HepG2 (cell line): ENCODE measurements around the gene ASXL1. TPM values are rescaled to one million over a fixed set of nuclear protein-coding genes. Genes with fewer than 3 reads are reported as not detected.

Experiments
- AKNA ChIP-seq: sonication (generic); formaldehyde crosslinking; IDR thresholded peaks from 2 replicates; pipeline ENCODE4 v1.4.0; 2020; ENCODE audit warnings: missing genetic modification reagents, borderline replicate concordance
- DR1 ChIP-seq: sonication (generic); formaldehyde crosslinking; IDR thresholded peaks from 2 replicates; pipeline ENCODE4 v1.8.0; 2021; ENCODE audit warnings: mild to moderate bottlenecking, missing genetic modification reagents, inconsistent platforms
- HIC2 ChIP-seq: sonication (generic); formaldehyde crosslinking; IDR thresholded peaks from 2 replicates; pipeline ENCODE4 v1.9.0; 2022; ENCODE audit warnings: low read depth, missing genetic modification reagents
- KLF11 ChIP-seq: IDR thresholded peaks from 2 replicates; pipeline ENCODE4 v1.6.1; 2016; ENCODE audit warnings: missing compliant biosample characterization
- RORA ChIP-seq: sonication (generic); formaldehyde crosslinking; IDR thresholded peaks from 2 replicates; pipeline ENCODE4 v1.5.0; 2020; ENCODE audit warnings: mild to moderate bottlenecking, missing genetic modification reagents, moderate library complexity
- SIN3B ChIP-seq: fragments of 150-350 bp; IDR thresholded peaks from 2 replicates; pipeline ENCODE4 v1.6.1; 2014; ENCODE audit warnings: low read length
- ZBED4 ChIP-seq: sonication (generic); formaldehyde crosslinking; IDR thresholded peaks from 2 replicates; pipeline ENCODE4 v1.4.0; 2020; ENCODE audit warnings: missing genetic modification reagents, borderline replicate concordance
- ZFP36 ChIP-seq: fragments of 150-350 bp; IDR thresholded peaks from 2 replicates; pipeline ENCODE4 v1.6.1; 2018; ENCODE audit warnings: borderline replicate concordance, low read length, low read depth; ENCODE audit not compliant: partially characterized antibody
- ZNF225 ChIP-seq: sonication (generic); formaldehyde crosslinking; IDR thresholded peaks from 2 replicates; pipeline ENCODE4 v1.4.0; 2020; ENCODE audit warnings: mild to moderate bottlenecking, missing genetic modification reagents
- ZNF616 ChIP-seq: sonication (generic); formaldehyde crosslinking; IDR thresholded peaks from 2 replicates; pipeline ENCODE4 v1.5.0; 2020; ENCODE audit warnings: low read depth, mild to moderate bottlenecking, missing genetic modification reagents
- ZNF790 ChIP-seq: sonication (generic); formaldehyde crosslinking; IDR thresholded peaks from 2 replicates; pipeline ENCODE4 v1.8.0; 2022; ENCODE audit warnings: missing genetic modification reagents, mild to moderate bottlenecking, borderline replicate concordance
- ZSCAN9 ChIP-seq: IDR thresholded peaks from 2 replicates; pipeline ENCODE4 v1.6.1; 2016; ENCODE audit warnings: borderline replicate concordance
- polyA plus RNA-seq, 8 experiments: library from polyadenylated mRNA; depleted of rRNA in 3 of 8; stranded (reverse) in 7 of 8; unstranded in 1 of 8; fragments of >200 nt; fragmentation: Illumina TruSeq in 4 of 8; extraction: Trizol in 4 of 8; gene quantifications; 2 replicates each; pipeline versions ENCODE4 v1.2.1 to v1.2.3, GENCODE V29; 2011 to 2016; ENCODE audit warnings: low read depth in 4 of 8, missing spikeins in 1 of 8, mixed read lengths in 1 of 8; ENCODE audit not compliant: insufficient read depth in 1 of 8
- total RNA-seq, 5 experiments: library from RNA; depleted of rRNA; stranded (reverse); fragments of >200 nt; fragmentation: Illumina TruSeq; extraction: Trizol; gene quantifications; 2 replicates each; pipeline ENCODE4 v1.2.3, GENCODE V29; 2016; ENCODE audit warnings: low read depth in 1 of 5

ASXL1 gene
- total and polyA plus RNA-seq, 2 of the 13 experiments (the other 11 are each of a cell fraction or from before 2014, with no cell fraction given), result 62.1 to 74.8 TPM

- TF ChIP-seq ZNF616 (CRISPR knock-in tag) (no peak), ZSCAN9 (peak; percentile 79; the same call in 1 of the 2 replicates), ZBED4 (CRISPR knock-in tag) (peak; percentile 59; the same call in 1 of the 2 replicates), AKNA (CRISPR knock-in tag) (no peak), ZNF790 (peak; percentile 23; the same call in 1 of the 2 replicates), ZNF225 (CRISPR knock-in tag) (0 out of 2 replicates have a peak, but pooled peaks have one; percentile 24), KLF11 (CRISPR knock-in tag) (no peak), ZFP36 (no peak), DR1 (CRISPR knock-in tag) (peak; percentile 78; the same call in 1 of the 2 replicates), RORA (CRISPR knock-in tag) (no peak), SIN3B (no peak), HIC2 (peak; percentile 80; the same call in 1 of the 2 replicates)
These were observed 107.2 kb downstream of the ASXL1 start (continued) for GRCh38 chr20:32465092-32465900.
